Sigmoid colon (tissue), 7 donors: ENCODE measurements around the gene ACVR2A. TPM values are rescaled to one million over a fixed set of nuclear protein-coding genes. Genes with fewer than 3 reads are reported as not detected.

ENCODE experiments used
- DNase-seq: peaks from one replicate; pipeline ENCODE4 v3.0.0-alpha.2; 2019
- H3K27ac ChIP-seq, 4 donors: fragments of 200-600 bp; sonication (generic); one replicate each; pipeline ENCODE4 v1.5.1; 2016 to 2019; ENCODE audit warnings: mild to moderate bottlenecking in 1 of 4
- H3K27me3 ChIP-seq, 3 donors: fragments of 200-600 bp; sonication (generic); one replicate each; pipeline ENCODE4 v1.5.1; 2019; ENCODE audit warnings: mild to moderate bottlenecking in 1 of 3
- H3K36me3 ChIP-seq, 4 donors: fragments of 200-600 bp; sonication (generic); one replicate each; pipeline ENCODE4 v1.5.1; 2016 to 2019
- H3K4me1 ChIP-seq, 4 donors: fragments of 200-600 bp; sonication (generic); one replicate each; pipeline ENCODE4 v1.5.1; 2017 to 2019
- H3K4me3 ChIP-seq, 4 donors: fragments of 200-600 bp; sonication (generic); one replicate each; pipeline ENCODE4 v1.5.1; 2017 to 2019; ENCODE audit warnings: mild to moderate bottlenecking in 2 of 4, moderate library complexity in 1 of 4
- H3K9me3 ChIP-seq, 4 donors: fragments of 200-600 bp in 3 of 4; sonication (generic) in 3 of 4; one replicate each; pipeline versions ENCODE4 v1.5.1 to v1.6.1; 2013 to 2019
- CTCF ChIP-seq, 4 experiments: fragments of 450-650 bp in 3 of 4; fragments of 200-600 bp in 1 of 4; IDR thresholded peaks; one replicate each; pipeline ENCODE4 v1.5.1; 2016 to 2019; ENCODE audit warnings: antibody characterized with exemption in 4 of 4, mild to moderate bottlenecking in 3 of 4, moderate library complexity in 2 of 4
- EP300 ChIP-seq, 4 donors: sonication (generic); formaldehyde crosslinking; IDR thresholded peaks; one replicate each; pipeline ENCODE4 v1.6.1; 2017; ENCODE audit warnings: antibody characterized with exemption in 4 of 4
- POLR2A ChIP-seq, 2 donors: fragments of 450-650 bp; IDR thresholded peaks; one replicate each; pipeline ENCODE4 v1.6.1; 2016; ENCODE audit warnings: antibody characterized with exemption in 2 of 2, mild to moderate bottlenecking in 2 of 2, moderate library complexity in 2 of 2
- POLR2AphosphoS5 ChIP-seq, 4 donors: sonication (generic); formaldehyde crosslinking; IDR thresholded peaks; one replicate each; pipeline ENCODE4 v1.6.1; 2017; ENCODE audit warnings: antibody characterized with exemption in 4 of 4
- WGBS, 2 donors: extraction: QIAGEN DNeasy Blood & Tissue Kit; methylation state at CpG; one replicate each; pipeline ENCODE4 v1.1.7; 2013; 5-methylcytosine and 5-hydroxymethylcytosine counted together
- intact Hi-C: fragments of 100-400 bp; cut with DNase I; formaldehyde crosslinking; loops from one replicate; pipeline ENCODE4 v1.15.1; 2023
- polyA plus RNA-seq, 3 donors: library from polyadenylated mRNA; stranded (reverse); fragments of 200-250 nt; gene quantifications; one replicate each; pipeline ENCODE4 v1.2.3, GENCODE V29; 2013
- total RNA-seq, 4 donors: library from RNA; depleted of rRNA; stranded (reverse); fragments of >200 nt; gene quantifications; one replicate each; pipeline ENCODE4 v1.1.0, GENCODE V29; 2016
- donor health status: healthy with polysubstance abuse.
- donor health status: Bipolar disorder and iron deficiency.
- donor health status: healthy.

ACVR2A gene
- total and polyA plus RNA-seq, 7 donors = 2.1 to 54.4 (median 28.2) TPM

- intact Hi-C loops = no loop called here
These were observed 6.0 kb downstream of the ACVR2A start for GRCh38 chr2:147850838-147851237.

GRCh38 chr2:147851244-147851930, 6.6 kb downstream of the ACVR2A start:
- 21 to 69% methylated on average over 1 of the region's 1 CpG for WGBS, 2 donors

More at GRCh38 chr2:147850838-147851237, 6.0 kb downstream of the ACVR2A start:
- Histone ChIP-seq H3K9me3 (no peaks in the 10 kb centered on the region), H3K4me3 (no peak overlapping the region), H3K36me3 (no peaks in the 10 kb centered on the region), H3K27me3 (no peaks in the 10 kb centered on the region), H3K4me1 (peaks cover 0 to 59% (median 40%) of the 10 kb centered on the region in 4 donors), H3K27ac (no peak overlapping the region)
- TF ChIP-seq POLR2A (IDR thresholded peaks at IDR 0.05) = no peak
- no peak for TF ChIP-seq POLR2AphosphoS5 (IDR thresholded peaks at IDR 0.05)
- no peak for TF ChIP-seq EP300 (IDR thresholded peaks at IDR 0.05)
- no peak for TF ChIP-seq CTCF (IDR thresholded peaks at IDR 0.05)
- no peak for DNase-seq
- WGBS, 2 donors = 86 to 91% methylated on average over 1 of the region's 1 CpG

GRCh38 chr2:147854557-147855134, 9.8 kb downstream of the ACVR2A start:
- peaks cover 0 to 50% (median 30%) of the 10 kb centered on the region in 4 donors for H3K4me1 ChIP-seq

More at GRCh38 chr2:147851244-147851930, 6.6 kb downstream of the ACVR2A start:
- no peaks in the 10 kb centered on the region for H3K9me3 ChIP-seq
- no peaks in the 10 kb centered on the region for H3K36me3 ChIP-seq
- peaks cover 0 to 57% (median 39%) of the 10 kb centered on the region in 4 donors for H3K4me1 ChIP-seq
- intact Hi-C loops = no loop called here
- no peak overlapping the region for H3K4me3 ChIP-seq
- DNase-seq = no peak
- H3K27me3 ChIP-seq = no peaks in the 10 kb centered on the region
- TF ChIP-seq POLR2AphosphoS5 (IDR thresholded peaks at IDR 0.05) (no peak), POLR2A (IDR thresholded peaks at IDR 0.05) (no peak), CTCF (IDR thresholded peaks at IDR 0.05) (no peak), EP300 (IDR thresholded peaks at IDR 0.05) (no peak)
- no peak overlapping the region for H3K27ac ChIP-seq

GRCh38 chr2:147855316-147855715, 10.5 kb downstream of the ACVR2A start:
- TF ChIP-seq POLR2AphosphoS5 (IDR thresholded peaks at IDR 0.05) = no peak
- no peak for TF ChIP-seq CTCF (IDR thresholded peaks at IDR 0.05)
- TF ChIP-seq EP300 (IDR thresholded peaks at IDR 0.05) = no peak
- no peak for TF ChIP-seq POLR2A (IDR thresholded peaks at IDR 0.05)
- no peak for DNase-seq
- H3K27ac ChIP-seq = no peak overlapping the region
- no peaks in the 10 kb centered on the region for H3K27me3 ChIP-seq
- H3K36me3 ChIP-seq = no peaks in the 10 kb centered on the region
- intact Hi-C loops = no loop called here
- no peak overlapping the region for H3K4me3 ChIP-seq
- no peaks in the 10 kb centered on the region for H3K9me3 ChIP-seq
- H3K4me1 ChIP-seq = peaks cover 0 to 51% (median 34%) of the 10 kb centered on the region in 4 donors

More at GRCh38 chr2:147854557-147855134, 9.8 kb downstream of the ACVR2A start:
- no peaks in the 10 kb centered on the region for H3K27me3 ChIP-seq
- WGBS, 2 donors = 56 to 80% methylated on average over 6 of the region's 6 CpGs
- intact Hi-C loops = no loop called here
- no peaks in the 10 kb centered on the region for H3K9me3 ChIP-seq
- no peaks in the 10 kb centered on the region for H3K36me3 ChIP-seq
- no peak overlapping the region for H3K4me3 ChIP-seq
- TF ChIP-seq CTCF (IDR thresholded peaks at IDR 0.05) (no peak), EP300 (IDR thresholded peaks at IDR 0.05) (no peak), POLR2AphosphoS5 (IDR thresholded peaks at IDR 0.05) (no peak), POLR2A (IDR thresholded peaks at IDR 0.05) (no peak)
- no peak overlapping the region for H3K27ac ChIP-seq
- no peak for DNase-seq
